IPS-18c (cell line): ENCODE results near the gene JAKMIP2.
"Not testable (repeated sequence)": the region's sequence is repeated elsewhere in the genome, so short reads cannot be mapped to it uniquely, and the experiment has no call there.

Experiments used
- H3K4me3 ChIP-seq: 2 replicates; pipeline ENCODE4 v1.7.0; 2013; ENCODE audit warnings: low read depth, mild to moderate bottlenecking, low read length, moderate library complexity; ENCODE audit not compliant: insufficient read depth
- H3K9me3 ChIP-seq: one replicate; pipeline ENCODE4 v1.6.1; 2013; ENCODE audit warnings: mild to moderate bottlenecking, low read length, moderate library complexity; ENCODE audit not compliant: control insufficient read depth, insufficient read depth

JAKMIP2 gene

DNA sequence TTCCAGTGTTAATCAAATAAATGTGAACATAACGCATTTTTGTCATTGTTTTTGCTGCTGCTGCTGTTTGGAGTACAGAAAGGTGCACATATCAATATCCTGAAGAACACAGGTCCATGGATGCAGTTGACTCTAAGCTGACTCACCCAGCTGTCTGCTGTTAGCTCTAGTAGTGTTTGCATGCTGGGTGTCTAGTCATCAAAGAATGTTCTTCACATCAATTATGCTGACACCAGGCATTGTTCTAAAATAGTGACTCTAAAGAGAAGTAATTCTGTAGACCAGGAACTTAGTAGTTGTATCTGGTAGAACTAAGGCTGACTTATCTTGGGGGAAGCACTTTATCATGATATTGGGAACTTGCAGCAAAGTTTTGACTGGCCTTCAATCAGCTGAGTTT is 217.0 kb downstream of the JAKMIP2 start:
- Histone ChIP-seq H3K4me3 (no peak overlapping the region), H3K9me3 (no peaks in the 10 kb centered on the region)

DNA sequence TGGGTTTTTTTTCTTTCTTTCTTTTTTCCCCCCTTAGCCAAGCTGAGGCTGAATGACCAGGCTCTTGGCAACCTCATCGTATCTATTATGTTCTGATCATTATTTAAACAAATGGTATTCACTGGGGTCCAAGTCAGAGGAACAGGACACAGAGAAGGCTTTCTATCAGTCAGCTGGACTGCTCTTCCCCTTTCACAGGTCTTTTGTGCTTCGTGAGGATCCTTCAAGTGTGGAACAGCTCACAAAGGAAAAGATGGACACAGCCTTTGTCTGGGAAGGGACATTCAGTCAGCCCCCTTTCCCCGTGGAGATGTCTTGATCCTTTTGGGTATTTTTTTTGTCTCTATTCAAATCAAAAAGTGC is 218.4 kb downstream of the JAKMIP2 start:
- no peaks in the 10 kb centered on the region for H3K9me3 ChIP-seq
- no peak overlapping the region for H3K4me3 ChIP-seq

DNA sequence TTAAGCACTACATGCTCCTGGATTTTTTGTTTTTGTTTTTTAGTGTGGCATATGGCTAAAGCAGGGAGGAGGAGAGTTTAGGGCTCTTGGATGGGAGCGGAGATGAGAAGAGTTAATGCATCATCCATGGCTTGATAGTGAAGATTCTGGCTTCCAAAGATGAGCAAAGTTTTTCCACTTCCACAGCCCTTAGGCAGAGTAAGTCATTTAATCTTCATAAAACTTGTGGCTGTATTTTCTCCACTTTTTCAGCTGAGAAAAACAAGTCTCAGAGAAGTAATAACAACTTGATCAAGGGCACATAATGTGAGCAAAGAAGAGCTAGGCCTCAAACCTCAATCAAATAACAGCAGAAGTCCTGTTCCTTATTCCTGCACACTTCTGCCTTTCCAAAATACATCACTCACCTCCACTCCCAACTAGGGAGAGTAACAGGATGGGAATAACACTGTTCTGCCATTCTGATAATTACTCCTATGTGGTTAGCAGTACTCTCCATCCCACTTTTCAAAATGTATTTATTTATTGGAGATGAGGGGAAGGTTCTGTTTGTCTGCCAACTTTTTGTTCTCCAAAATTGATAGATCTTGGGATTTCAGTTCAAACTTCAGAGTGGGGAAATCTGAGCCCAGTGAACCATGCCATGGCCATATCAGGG is 218.9 kb downstream of the JAKMIP2 start:
- H3K9me3 ChIP-seq: no peaks in the 10 kb centered on the region

DNA sequence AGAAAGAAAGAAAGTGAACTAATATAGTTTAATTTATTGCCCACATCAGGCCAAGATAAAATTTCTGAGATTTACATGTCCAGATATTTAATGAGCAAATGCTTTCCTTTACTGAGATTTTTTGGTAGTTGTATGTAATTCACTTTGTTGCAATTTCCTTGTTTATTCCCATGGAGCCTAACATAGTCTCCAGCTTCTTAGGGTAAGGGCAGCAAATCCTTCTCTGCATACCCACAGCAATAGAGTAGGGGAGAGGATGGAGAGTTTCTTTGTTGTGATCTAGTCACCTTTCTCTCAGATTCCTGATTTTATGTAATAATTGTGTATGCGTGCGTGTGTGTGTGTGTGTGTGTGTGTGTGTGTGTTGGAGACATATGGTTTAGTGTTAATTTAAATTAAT is 221.1 kb downstream of the JAKMIP2 start:
- no peaks in the 10 kb centered on the region for H3K9me3 ChIP-seq
- peak overlapping the region; percentile 42; the same call in 1 of the 2 replicates for H3K4me3 ChIP-seq

More for the DNA sequence above, 218.9 kb downstream of the JAKMIP2 start:
- H3K4me3 ChIP-seq: no peak overlapping the region

DNA sequence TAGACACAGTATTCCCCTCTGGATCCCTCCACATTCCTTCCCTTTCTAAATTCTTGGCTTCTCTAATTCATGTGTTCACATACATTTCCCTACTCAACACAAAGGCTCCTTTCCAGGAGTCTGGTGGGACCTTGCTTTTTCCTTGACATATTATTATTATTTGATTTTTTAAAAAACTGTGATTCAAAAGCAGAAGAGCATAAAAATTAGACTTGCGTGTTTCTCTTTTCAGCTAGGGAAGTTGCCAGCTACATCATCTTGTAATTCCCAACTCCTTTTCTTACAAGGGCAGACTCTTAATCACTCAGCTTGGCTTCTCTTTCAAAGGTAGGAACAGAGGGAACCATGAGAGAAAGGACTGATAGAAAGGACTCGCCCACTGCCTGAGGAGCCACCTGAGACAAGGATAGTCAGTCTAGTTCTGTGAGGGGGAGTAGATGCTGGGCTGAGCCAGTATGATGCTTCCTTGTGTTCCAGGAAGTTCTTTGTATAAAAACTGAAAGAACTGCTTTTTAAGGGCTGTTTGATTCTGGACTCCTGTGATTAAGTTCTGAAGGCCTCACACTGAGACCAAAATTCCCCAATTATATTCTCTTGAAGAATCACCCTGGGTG is 221.7 kb downstream of the JAKMIP2 start:
- no peaks in the 10 kb centered on the region for H3K9me3 ChIP-seq
- peak overlapping the region; percentile 34; the same call in 1 of the 2 replicates for H3K4me3 ChIP-seq

DNA sequence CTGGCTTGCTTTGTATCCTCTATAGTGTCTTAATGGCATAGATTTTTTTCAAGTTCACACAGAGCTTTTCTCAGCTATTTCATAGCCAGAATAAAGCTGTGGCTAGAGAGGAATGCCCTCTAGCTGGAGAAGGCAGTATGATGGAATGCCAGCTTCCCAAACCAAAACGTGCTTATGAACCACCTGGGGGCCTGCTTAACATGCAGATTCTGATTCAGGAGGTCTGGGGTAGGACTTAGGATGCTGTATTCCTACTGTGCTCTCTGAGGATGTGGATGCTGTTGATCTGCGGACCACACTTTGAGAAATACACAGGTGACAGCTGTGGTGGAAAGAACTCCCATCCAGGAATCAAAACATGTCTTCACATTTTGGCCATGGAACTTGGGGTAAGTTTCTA is 222.8 kb downstream of the JAKMIP2 start:
- H3K9me3 ChIP-seq: no peaks in the 10 kb centered on the region
- H3K4me3 ChIP-seq: peak overlapping the region; percentile 34; the same call in 1 of the 2 replicates

DNA sequence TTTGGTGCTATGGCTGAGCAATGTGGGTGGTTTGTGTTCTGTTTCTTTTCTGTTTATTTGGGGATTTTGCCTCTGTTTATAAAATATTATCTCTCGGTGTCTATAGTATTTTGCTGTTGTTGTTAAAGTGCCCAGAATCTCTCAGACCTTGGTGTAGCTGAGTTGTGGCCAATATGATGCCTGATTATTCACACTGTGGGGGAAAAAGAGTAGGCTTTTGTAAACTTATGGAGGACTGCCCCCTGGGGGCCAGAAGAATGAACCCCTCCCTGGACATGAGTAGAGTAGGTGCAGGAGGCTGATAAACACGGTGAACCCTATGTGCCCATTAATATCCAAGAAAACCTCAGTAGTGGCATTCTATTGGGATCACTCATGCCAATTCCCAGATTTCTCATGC is 223.7 kb downstream of the JAKMIP2 start:
- Histone ChIP-seq H3K9me3 (no peaks in the 10 kb centered on the region), H3K4me3 (no peak overlapping the region)

DNA sequence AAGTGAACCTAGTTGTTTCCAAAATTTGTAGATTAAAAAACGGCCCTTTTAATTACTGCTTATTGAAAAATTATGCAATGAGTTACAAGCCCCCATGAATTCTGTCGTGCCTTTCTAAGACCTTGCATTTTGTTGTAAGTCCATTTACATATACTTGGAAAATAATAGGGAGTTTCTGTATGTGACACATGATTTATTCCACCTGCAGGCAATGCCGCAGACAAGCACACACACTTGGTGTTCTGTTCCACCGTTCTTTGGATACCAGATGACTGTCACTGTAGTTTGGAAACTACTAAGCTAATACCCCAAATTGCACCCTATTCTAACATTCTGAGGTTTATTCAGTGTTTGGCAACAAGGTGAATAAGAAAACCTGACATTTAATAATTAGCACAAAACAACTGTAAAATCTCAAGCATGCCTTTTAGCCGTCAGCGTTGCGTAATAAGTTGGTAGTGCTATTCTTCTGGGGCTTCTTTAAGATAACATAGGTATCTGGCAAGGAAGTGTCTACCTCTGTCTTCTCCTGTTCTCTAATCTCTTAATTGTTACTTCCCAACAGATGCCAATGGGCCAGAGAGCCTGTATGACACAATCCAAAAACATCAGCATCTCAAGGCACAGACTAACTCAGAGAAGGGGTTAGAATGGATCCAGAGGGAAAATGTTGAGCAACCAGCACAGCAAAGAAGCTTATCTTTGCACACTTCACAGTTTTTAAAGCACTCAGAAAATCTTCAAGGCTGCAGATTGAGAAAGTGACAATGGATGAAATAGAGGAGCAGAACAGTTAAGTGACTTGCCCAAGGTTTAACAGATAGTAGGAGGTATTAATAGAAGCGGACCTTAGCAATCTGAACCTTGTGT is 224.4 kb downstream of the JAKMIP2 start:
- Histone ChIP-seq H3K4me3 (no peak overlapping the region), H3K9me3 (no peaks in the 10 kb centered on the region)

DNA sequence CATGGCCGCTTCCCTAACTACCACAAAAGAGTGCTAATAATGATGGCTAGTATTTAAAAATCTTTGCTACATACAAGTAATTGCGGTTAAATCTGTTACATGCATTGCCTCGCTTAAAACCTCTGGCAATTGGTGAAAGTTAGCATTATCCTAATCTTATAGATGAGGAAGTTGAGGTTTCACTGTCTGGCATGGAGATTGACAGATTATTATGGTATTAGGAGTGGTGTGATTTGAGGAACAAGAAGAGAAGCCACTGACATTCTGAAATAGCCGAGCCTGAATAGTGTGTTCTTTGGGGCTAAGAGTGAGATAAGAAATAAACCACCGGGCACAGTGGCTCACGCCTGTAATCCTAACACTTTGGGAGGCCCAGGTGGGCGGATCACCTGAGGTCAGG is 227.4 kb downstream of the JAKMIP2 start:
- no peak overlapping the region for H3K4me3 ChIP-seq
- no peaks in the 10 kb centered on the region for H3K9me3 ChIP-seq

DNA sequence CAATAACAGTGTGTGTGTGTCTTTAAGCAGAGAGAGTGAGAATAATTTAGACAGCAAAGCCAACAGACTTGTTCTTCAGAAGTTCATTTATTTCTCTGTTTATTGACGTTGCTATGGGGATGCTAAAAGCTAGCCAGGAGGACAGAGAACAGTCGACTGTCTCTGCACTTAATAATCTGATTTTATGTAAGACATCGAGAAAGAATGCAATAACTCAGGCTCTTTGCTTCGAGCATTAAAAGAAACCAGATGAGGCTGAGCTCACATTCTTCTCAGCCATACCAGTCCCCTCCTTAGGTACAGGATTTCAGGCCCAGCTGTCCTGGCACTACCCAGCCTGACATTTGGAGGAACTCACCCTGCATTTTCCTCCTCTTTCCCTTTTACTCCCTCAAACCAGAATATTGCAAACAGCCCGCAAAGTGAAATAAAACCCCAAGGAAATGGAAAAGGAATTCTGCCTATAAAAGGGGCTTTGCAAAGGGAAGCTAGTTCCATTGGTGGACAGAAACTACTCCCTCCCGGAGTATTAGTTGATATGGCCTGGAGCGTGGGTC is 228.2 kb downstream of the JAKMIP2 start:
- Histone ChIP-seq H3K9me3 (no peaks in the 10 kb centered on the region), H3K4me3 (no peak overlapping the region)

DNA sequence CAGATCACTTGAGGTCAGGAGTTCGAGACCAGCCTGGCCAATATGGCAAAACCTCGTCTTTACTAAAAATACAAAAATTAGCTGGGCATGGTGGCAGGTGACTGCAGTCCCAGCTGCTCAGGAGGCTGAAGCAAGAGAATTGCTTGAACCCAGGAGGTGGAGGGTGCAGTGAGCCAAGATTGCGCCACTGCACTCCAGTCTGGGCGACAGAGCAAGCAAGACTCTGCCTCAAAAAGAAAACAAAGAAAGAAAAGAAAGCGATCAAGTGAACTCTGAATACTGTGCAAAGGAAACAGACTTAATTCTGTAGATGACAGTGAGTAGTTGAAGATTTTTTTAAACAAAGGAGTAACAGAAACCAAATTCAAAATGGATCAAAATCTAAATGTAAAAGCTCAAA is 228.7 kb downstream of the JAKMIP2 start:
- H3K9me3 ChIP-seq: not testable (repeated sequence)

DNA sequence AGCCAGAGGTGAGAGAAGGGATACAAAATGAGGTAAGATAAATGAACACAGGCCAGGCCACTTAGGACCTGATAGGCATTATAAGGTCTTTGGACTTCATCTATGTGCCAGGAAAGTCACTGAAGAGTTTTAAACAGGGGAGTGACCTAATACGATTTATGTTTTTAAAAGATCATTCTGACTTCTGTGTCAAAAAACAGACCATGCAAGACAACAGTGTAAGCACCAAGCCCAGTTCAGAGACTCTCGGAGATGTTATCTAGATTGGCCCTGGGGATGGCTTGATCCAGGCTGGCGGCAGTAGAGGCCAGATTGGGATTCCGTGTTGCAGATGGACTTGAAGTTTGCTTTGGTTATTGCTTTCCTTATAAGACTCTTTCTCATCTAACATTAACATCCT is 229.6 kb downstream of the JAKMIP2 start:
- H3K4me3 ChIP-seq: no peak overlapping the region
- no peaks in the 10 kb centered on the region for H3K9me3 ChIP-seq

More for the DNA sequence above, 228.7 kb downstream of the JAKMIP2 start:
- not testable (repeated sequence) for H3K4me3 ChIP-seq

DNA sequence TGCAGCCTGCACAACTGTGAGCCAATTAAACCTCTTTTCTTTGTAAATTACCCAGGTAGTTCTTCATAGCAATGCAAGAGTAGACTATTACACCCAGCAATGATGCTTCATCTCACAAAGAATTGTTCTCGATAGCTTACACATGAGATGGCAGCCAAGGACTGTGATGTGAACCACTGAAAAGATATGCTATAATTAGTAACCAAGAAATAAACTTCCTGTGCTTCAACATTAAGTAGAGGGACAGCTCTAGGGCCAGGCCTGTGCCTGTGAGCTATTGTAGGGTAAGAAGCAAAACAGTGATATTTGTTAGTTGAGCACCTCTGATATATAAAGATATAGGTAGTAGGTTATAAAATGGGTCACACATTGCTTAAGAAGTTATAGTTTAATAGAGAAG is 230.9 kb downstream of the JAKMIP2 start:
- Histone ChIP-seq H3K9me3 (no peaks in the 10 kb centered on the region), H3K4me3 (no peak overlapping the region)

DNA sequence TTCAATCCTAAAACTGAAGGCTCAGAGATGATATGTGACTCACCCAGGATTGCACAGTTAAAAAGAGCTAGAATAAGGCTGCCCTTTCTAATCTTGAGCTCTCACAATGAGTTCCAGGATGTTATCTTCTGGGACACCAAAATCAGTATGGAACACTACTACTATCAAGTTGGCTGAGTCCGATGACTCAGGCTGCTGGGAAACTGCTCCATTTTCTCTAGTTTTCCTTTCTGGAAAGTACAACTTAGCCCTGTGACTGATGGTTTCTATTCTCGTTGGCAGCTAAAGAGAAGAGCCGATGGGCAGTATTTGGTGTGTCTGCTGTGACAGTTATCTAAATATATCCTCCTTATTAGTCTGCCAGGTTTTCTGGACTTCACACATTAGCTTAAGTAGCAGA is 234.8 kb downstream of the JAKMIP2 start:
- no peaks in the 10 kb centered on the region for H3K9me3 ChIP-seq
- H3K4me3 ChIP-seq: no peak overlapping the region

DNA sequence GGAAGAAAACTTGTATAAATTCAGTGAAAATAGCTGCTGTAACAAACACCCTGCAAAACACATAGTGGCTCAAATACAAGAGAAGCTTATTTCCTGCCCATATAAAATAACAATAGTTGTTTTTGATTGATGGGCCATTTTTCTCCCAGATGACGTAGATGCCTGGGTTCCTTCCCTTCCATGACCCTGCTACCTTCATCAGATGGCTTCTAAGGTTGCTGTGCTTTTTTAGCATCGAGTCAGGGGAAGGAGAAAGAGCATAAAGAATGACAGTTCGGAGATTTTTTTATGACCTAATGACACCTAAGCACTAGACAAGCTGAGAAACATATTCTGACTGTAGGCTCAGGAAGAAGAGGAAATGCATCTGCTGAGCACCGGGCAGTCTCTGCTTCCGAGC is 238.0 kb downstream of the JAKMIP2 start:
- H3K9me3 ChIP-seq: no peaks in the 10 kb centered on the region

DNA sequence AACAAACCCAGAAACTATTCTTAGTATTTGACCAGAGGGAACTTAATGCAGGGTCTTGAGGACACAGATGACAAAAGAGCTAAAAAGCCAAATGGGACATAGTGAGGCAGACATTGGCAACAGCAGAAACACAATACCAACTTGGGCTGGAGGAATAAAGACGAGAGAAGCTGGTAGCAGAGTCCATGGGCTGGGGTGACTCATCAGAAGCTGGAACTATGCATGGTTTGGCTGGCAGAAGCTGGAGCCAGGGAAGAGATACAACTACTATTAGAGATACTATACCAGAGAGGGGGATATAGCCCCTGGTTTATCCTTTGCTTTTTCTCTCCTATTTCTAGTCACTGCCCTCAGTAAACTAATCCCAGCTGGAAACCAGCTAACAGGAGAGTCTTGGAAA is 243.5 kb downstream of the JAKMIP2 start:
- no peak overlapping the region for H3K4me3 ChIP-seq
- H3K9me3 ChIP-seq: no peaks in the 10 kb centered on the region

More for the DNA sequence above, 238.0 kb downstream of the JAKMIP2 start:
- no peak overlapping the region for H3K4me3 ChIP-seq

DNA sequence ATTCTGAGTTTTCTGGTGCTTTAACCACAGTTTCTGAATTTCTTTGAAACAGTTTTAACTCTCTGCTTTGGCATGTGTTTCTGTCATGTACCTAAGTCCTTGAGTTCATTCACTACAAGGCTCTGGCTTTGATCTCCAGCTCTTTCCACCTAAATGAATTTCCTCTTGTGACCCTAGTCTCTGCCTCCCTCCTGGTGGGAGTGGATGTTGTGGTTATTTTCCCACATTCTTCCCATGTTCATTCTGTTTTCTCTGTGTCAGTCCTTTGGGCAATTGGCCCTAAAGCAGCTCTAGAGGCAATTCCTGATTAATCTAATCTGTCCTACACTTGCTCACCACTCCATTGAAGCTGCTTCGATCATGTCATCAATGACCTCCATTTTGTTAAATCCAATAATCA is 244.3 kb downstream of the JAKMIP2 start:
- Histone ChIP-seq H3K9me3 (no peaks in the 10 kb centered on the region), H3K4me3 (no peak overlapping the region)
